Measurements from ENCODE around the gene CLEC6A.
A peak's percentile ranks its signal among the peaks of the same experiment; 100 is the strongest.
"Not testable (repeated sequence)": the region's sequence is repeated elsewhere in the genome, so short reads cannot be mapped to it uniquely, and the experiment has no call there.

Gene CLEC6A

GRCh38 chr12:8466241-8466640 is 10.5 kb downstream of the CLEC6A start:
- H3K4me3 Mint-ChIP-seq = no peak overlapping the region
- H3K36me3 Mint-ChIP-seq = no peaks in the 10 kb centered on the region
- H3K27me3 Mint-ChIP-seq = peaks cover 24 to 39% of the 10 kb centered on the region in 2 donors
- ATAC-seq (replicated peaks) (no peak), DNase-seq (no peak)
- peaks cover 0 to 4% of the 10 kb centered on the region in 2 donors for H3K9me3 Mint-ChIP-seq
- no peaks in the 10 kb centered on the region for H3K4me1 Mint-ChIP-seq
- no peak overlapping the region for H3K27ac Mint-ChIP-seq

- Mint-ChIP-seq H3K9me3 (peaks cover 0 to 4% of the 10 kb centered on the region in 2 donors), H3K4me1 (no peaks in the 10 kb centered on the region), H3K27me3 (peaks cover 41 to 62% of the 10 kb centered on the region in 2 donors), H3K27ac (no peak overlapping the region), H3K4me3 (no peak overlapping the region), H3K36me3 (no peaks in the 10 kb centered on the region)
- ATAC-seq (replicated peaks) = no peak
- no peak for DNase-seq
Observed at GRCh38 chr12:8471090-8471489, 15.3 kb downstream of the CLEC6A start.

GRCh38 chr12:8475508-8476203 is 19.9 kb downstream of the CLEC6A start:
- DNase-seq (no peak), ATAC-seq (replicated peaks) (no peak)
- no peak overlapping the region for H3K4me3 Mint-ChIP-seq
- no peak overlapping the region for H3K27ac Mint-ChIP-seq
- H3K4me1 Mint-ChIP-seq = no peaks in the 10 kb centered on the region
- H3K36me3 Mint-ChIP-seq = no peaks in the 10 kb centered on the region
- H3K9me3 Mint-ChIP-seq = no peaks in the 10 kb centered on the region
- H3K27me3 Mint-ChIP-seq = peaks cover 19 to 43% of the 10 kb centered on the region in 2 donors

GRCh38 chr12:8482571-8483061 is 26.9 kb downstream of the CLEC6A start:
- H3K9me3 Mint-ChIP-seq = peaks cover 0 to 2% of the 10 kb centered on the region in 2 donors
- DNase-seq (no peak), ATAC-seq (replicated peaks) (no peak)
- H3K4me3 Mint-ChIP-seq = no peak overlapping the region
- no peak overlapping the region for H3K27ac Mint-ChIP-seq
- H3K36me3 Mint-ChIP-seq = no peaks in the 10 kb centered on the region
- no peaks in the 10 kb centered on the region for H3K4me1 Mint-ChIP-seq
- H3K27me3 Mint-ChIP-seq = peaks cover 32 to 38% of the 10 kb centered on the region in 2 donors

- Mint-ChIP-seq H3K9me3 (peaks cover 0 to 2% of the 10 kb centered on the region in 2 donors), H3K27ac (no peak overlapping the region), H3K4me1 (no peaks in the 10 kb centered on the region), H3K36me3 (no peaks in the 10 kb centered on the region), H3K4me3 (no peak overlapping the region), H3K27me3 (peaks cover 32 to 36% of the 10 kb centered on the region in 2 donors)
- no peak for DNase-seq
- ATAC-seq (replicated peaks) = no peak
Observed at GRCh38 chr12:8483079-8483478, 27.3 kb downstream of the CLEC6A start.

GRCh38 chr12:8491646-8492530 is 36.1 kb downstream of the CLEC6A start:
- Mint-ChIP-seq H3K36me3 (no peaks in the 10 kb centered on the region), H3K9me3 (no peaks in the 10 kb centered on the region), H3K27ac (no peak overlapping the region), H3K4me3 (no peak overlapping the region), H3K27me3 (peaks cover 40% of the 10 kb centered on the region in 2 donors), H3K4me1 (peaks cover 7 to 25% of the 10 kb centered on the region in 2 donors)
- DNase-seq (no peak), ATAC-seq (replicated peaks) (peak in 1 of 2 donors; percentile 15)

GRCh38 chr12:8493084-8493483 is 37.3 kb downstream of the CLEC6A start:
- Mint-ChIP-seq H3K27ac (no peak overlapping the region), H3K27me3 (peaks cover 40 to 48% of the 10 kb centered on the region in 2 donors), H3K9me3 (no peaks in the 10 kb centered on the region), H3K36me3 (no peaks in the 10 kb centered on the region), H3K4me3 (peak overlapping the region in 1 of 2 donors; percentile 32), H3K4me1 (peaks cover 7 to 25% of the 10 kb centered on the region in 2 donors)
- ATAC-seq (replicated peaks) (peak; percentile 97 to 100), DNase-seq (peak; percentile 66)

- H3K9me3 Mint-ChIP-seq; H3K4me3 Mint-ChIP-seq; H3K36me3 Mint-ChIP-seq; H3K27ac Mint-ChIP-seq; ATAC-seq (replicated peaks); DNase-seq: not testable (repeated sequence)
- peaks cover 37 to 54% of the 10 kb centered on the region in 2 donors for H3K27me3 Mint-ChIP-seq
- peaks cover 7 to 25% of the 10 kb centered on the region in 2 donors for H3K4me1 Mint-ChIP-seq
Observed at GRCh38 chr12:8495671-8496070, 39.9 kb downstream of the CLEC6A start.

- H3K27ac Mint-ChIP-seq; ATAC-seq (replicated peaks); DNase-seq; H3K9me3 Mint-ChIP-seq; H3K36me3 Mint-ChIP-seq; H3K4me3 Mint-ChIP-seq: not testable (repeated sequence)
- peaks cover 7 to 25% of the 10 kb centered on the region in 2 donors for H3K4me1 Mint-ChIP-seq
- peaks cover 37 to 54% of the 10 kb centered on the region in 2 donors for H3K27me3 Mint-ChIP-seq
Observed at GRCh38 chr12:8496074-8496473, 40.3 kb downstream of the CLEC6A start.

GRCh38 chr12:8499616-8500015 is 43.9 kb downstream of the CLEC6A start:
- Mint-ChIP-seq H3K9me3 (no peaks in the 10 kb centered on the region), H3K27ac (no peak overlapping the region), H3K27me3 (peaks cover 28 to 45% of the 10 kb centered on the region in 2 donors), H3K36me3 (no peaks in the 10 kb centered on the region), H3K4me3 (no peak overlapping the region), H3K4me1 (peaks cover 3 to 14% of the 10 kb centered on the region in 2 donors)
- ATAC-seq (replicated peaks) (no peak), DNase-seq (no peak)

GRCh38 chr12:8501720-8502119 is 46.0 kb downstream of the CLEC6A start:
- H3K36me3 Mint-ChIP-seq = no peaks in the 10 kb centered on the region
- H3K9me3 Mint-ChIP-seq = no peaks in the 10 kb centered on the region
- H3K27me3 Mint-ChIP-seq = peaks cover 22 to 26% of the 10 kb centered on the region in 2 donors
- no peak overlapping the region for H3K27ac Mint-ChIP-seq
- peak; percentile 92 to 97 for ATAC-seq (replicated peaks)
- H3K4me3 Mint-ChIP-seq = no peak overlapping the region
- peaks cover 3 to 10% of the 10 kb centered on the region in 2 donors for H3K4me1 Mint-ChIP-seq
- DNase-seq = no peak

- Mint-ChIP-seq H3K27ac (no peak overlapping the region), H3K4me3 (no peak overlapping the region), H3K27me3 (peaks cover 27 to 30% of the 10 kb centered on the region in 2 donors), H3K36me3 (no peaks in the 10 kb centered on the region), H3K9me3 (no peaks in the 10 kb centered on the region), H3K4me1 (peaks cover 5 to 21% of the 10 kb centered on the region in 2 donors)
- ATAC-seq (replicated peaks) (no peak), DNase-seq (no peak)
Observed at GRCh38 chr12:8504351-8504750, 48.6 kb downstream of the CLEC6A start.

- Mint-ChIP-seq H3K4me3 (no peak overlapping the region), H3K36me3 (no peaks in the 10 kb centered on the region), H3K4me1 (peaks cover 10 to 19% of the 10 kb centered on the region in 2 donors), H3K27me3 (peaks cover 36 to 46% of the 10 kb centered on the region in 2 donors), H3K27ac (no peak overlapping the region), H3K9me3 (no peaks in the 10 kb centered on the region)
- no peak for ATAC-seq (replicated peaks)
- no peak for DNase-seq
Observed at GRCh38 chr12:8507596-8507995, 51.8 kb downstream of the CLEC6A start.

GRCh38 chr12:8508223-8508622 is 52.5 kb downstream of the CLEC6A start:
- Mint-ChIP-seq H3K36me3 (no peaks in the 10 kb centered on the region), H3K9me3 (no peaks in the 10 kb centered on the region), H3K27me3 (peaks cover 40 to 52% of the 10 kb centered on the region in 2 donors), H3K4me3 (no peak overlapping the region), H3K27ac (no peak overlapping the region), H3K4me1 (peaks cover 10 to 19% of the 10 kb centered on the region in 2 donors)
- DNase-seq = no peak
- ATAC-seq (replicated peaks) = no peak

All from stimulated activated naive B cell treated with anti-CD40 and anti-IgM and Interleukin-4, amounts not matched to agents 10 μg/mL and 1 μg/mL and 100 μg/mL, for 72 hours (primary cell).